SK-N-SH treated with all-trans-retinoic acid at 6 μM for 48 hours (cell line): ENCODE measurements around the gene PUSL1.

Source experiments
- CSDC2 ChIP-seq: fragments of 250-450 bp; sonication (Bioruptor Pico); IDR thresholded peaks from 2 replicates; pipeline ENCODE4 v1.5.0; 2020; ENCODE audit warnings: mild to moderate bottlenecking, moderate library complexity
- ESRRG ChIP-seq: fragments of 250-450 bp; sonication (Bioruptor Pico); IDR thresholded peaks from 2 replicates; pipeline ENCODE4 v1.6.1; 2021; ENCODE audit warnings: mild to moderate bottlenecking
- PPARA ChIP-seq: fragments of 250-450 bp; sonication (Bioruptor Pico); IDR thresholded peaks from 2 replicates; pipeline ENCODE4 v1.5.0; 2020; ENCODE audit warnings: mild to moderate bottlenecking, borderline replicate concordance
- SNAI2 ChIP-seq: fragments of 250-450 bp; sonication (Bioruptor Pico); IDR thresholded peaks from 2 replicates; pipeline ENCODE4 v1.5.0; 2020; ENCODE audit warnings: mild to moderate bottlenecking, moderate library complexity
- TOX ChIP-seq: fragments of 250-450 bp; sonication (Bioruptor Pico); IDR thresholded peaks from 2 replicates; pipeline ENCODE4 v1.8.0; 2021; ENCODE audit warnings: mild to moderate bottlenecking, moderate library complexity, borderline replicate concordance
- ZC3H10 ChIP-seq: fragments of 250-450 bp; sonication (Bioruptor Pico); IDR thresholded peaks from 2 replicates; pipeline ENCODE4 v1.5.1; 2021; ENCODE audit warnings: mild to moderate bottlenecking, moderate library complexity
- ZFP30 ChIP-seq: fragments of 450-650 bp; formaldehyde crosslinking; IDR thresholded peaks from 2 replicates; pipeline ENCODE4 v1.5.0; 2022; ENCODE audit warnings: mild to moderate bottlenecking, moderate library complexity
- TF ChIP-seq, protein P1 (sequence below): fragments of 250-450 bp; sonication (Bioruptor Pico); IDR thresholded peaks from 2 replicates; pipeline ENCODE4 v1.5.0; 2020; ENCODE audit warnings: mild to moderate bottlenecking, moderate library complexity
- TF ChIP-seq, protein P2 (sequence below): fragments of 250-450 bp; sonication (Bioruptor Pico); IDR thresholded peaks from 2 replicates; pipeline ENCODE4 v1.5.1; 2020; ENCODE audit warnings: low read depth, mild to moderate bottlenecking, moderate library complexity

DNA sequence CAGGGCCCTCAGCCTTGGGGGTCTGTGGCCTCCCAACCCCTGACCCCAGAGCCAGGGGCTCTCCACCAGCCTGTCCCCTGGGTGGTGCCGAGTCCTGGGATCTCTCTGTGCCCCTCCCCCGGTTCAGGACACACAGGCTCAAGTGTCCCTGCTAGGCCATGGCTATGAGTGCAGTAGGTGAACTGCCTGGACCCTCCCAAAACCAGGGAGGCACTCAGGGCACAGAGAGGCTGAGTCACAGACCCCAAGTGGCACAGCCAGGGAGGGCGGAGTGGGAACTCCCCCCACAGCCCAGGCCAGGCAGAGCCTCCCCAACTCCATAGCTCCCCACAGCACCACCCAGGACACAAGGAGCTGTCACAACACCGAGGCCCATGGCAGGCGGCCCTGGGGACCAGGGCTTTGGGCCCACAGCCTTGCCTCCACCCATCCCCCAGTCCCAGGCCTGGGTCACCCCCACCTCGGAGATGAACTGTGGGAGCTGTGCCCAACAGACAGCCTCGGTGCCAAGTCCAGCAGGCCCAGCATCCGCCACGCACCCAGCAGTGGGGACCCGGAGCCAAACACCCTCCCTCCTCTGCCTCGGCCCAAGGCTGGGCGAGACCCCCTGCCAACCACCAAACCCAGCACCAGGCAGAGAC, 37.6 kb downstream of the PUSL1 start:
- TF ChIP-seq, protein P1, sequence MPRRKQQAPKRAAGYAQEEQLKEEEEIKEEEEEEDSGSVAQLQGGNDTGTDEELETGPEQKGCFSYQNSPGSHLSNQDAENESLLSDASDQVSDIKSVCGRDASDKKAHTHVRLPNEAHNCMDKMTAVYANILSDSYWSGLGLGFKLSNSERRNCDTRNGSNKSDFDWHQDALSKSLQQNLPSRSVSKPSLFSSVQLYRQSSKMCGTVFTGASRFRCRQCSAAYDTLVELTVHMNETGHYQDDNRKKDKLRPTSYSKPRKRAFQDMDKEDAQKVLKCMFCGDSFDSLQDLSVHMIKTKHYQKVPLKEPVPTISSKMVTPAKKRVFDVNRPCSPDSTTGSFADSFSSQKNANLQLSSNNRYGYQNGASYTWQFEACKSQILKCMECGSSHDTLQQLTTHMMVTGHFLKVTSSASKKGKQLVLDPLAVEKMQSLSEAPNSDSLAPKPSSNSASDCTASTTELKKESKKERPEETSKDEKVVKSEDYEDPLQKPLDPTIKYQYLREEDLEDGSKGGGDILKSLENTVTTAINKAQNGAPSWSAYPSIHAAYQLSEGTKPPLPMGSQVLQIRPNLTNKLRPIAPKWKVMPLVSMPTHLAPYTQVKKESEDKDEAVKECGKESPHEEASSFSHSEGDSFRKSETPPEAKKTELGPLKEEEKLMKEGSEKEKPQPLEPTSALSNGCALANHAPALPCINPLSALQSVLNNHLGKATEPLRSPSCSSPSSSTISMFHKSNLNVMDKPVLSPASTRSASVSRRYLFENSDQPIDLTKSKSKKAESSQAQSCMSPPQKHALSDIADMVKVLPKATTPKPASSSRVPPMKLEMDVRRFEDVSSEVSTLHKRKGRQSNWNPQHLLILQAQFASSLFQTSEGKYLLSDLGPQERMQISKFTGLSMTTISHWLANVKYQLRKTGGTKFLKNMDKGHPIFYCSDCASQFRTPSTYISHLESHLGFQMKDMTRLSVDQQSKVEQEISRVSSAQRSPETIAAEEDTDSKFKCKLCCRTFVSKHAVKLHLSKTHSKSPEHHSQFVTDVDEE (CRISPR knock-in tag): no peak
- TF ChIP-seq ZC3H10: no peak
- no peak for TF ChIP-seq PPARA (CRISPR knock-in tag)
- no peak for TF ChIP-seq ZFP30 (CRISPR knock-in tag)
- TF ChIP-seq SNAI2 (CRISPR knock-in tag): no peak
- TF ChIP-seq, protein P2, sequence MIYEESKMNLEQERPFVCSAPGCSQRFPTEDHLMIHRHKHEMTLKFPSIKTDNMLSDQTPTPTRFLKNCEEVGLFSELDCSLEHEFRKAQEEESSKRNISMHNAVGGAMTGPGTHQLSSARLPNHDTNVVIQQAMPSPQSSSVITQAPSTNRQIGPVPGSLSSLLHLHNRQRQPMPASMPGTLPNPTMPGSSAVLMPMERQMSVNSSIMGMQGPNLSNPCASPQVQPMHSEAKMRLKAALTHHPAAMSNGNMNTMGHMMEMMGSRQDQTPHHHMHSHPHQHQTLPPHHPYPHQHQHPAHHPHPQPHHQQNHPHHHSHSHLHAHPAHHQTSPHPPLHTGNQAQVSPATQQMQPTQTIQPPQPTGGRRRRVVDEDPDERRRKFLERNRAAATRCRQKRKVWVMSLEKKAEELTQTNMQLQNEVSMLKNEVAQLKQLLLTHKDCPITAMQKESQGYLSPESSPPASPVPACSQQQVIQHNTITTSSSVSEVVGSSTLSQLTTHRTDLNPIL (CRISPR knock-in tag): no peak
- TF ChIP-seq TOX: no peak
- no peak for TF ChIP-seq CSDC2 (CRISPR knock-in tag)
- TF ChIP-seq ESRRG (CRISPR knock-in tag): no peak
